WERI-Rb-1 (cell line): Measurements from ENCODE around the gene SMIM23.

Source experiments
- DNase-seq: peaks from one replicate; pipeline ENCODE4 v3.0.0-alpha.2; 2020
- H3K27ac ChIP-seq: fragments of 250-450 bp; sonication (Bioruptor Pico); 2 replicates; pipeline ENCODE4 v1.5.1; 2020; ENCODE audit warnings: mild to moderate bottlenecking, moderate library complexity
- H3K27me3 ChIP-seq: fragments of 250-450 bp; sonication (Bioruptor Pico); 2 replicates; pipeline ENCODE4 v1.5.1; 2021; ENCODE audit warnings: mild to moderate bottlenecking, low read depth, moderate library complexity; ENCODE audit not compliant: insufficient read depth, severe bottlenecking
- H3K36me3 ChIP-seq: fragments of 250-450 bp; sonication (Bioruptor Pico); 2 replicates; pipeline ENCODE4 v1.5.1; 2020; ENCODE audit warnings: mild to moderate bottlenecking, moderate library complexity
- H3K4me3 ChIP-seq: 2 replicates; pipeline ENCODE4 v1.5.1; 2011; ENCODE audit warnings: low read depth, mild to moderate bottlenecking, control low read depth, low read length
- H3K9me3 ChIP-seq: fragments of 250-450 bp; sonication (Bioruptor Pico); 2 replicates; pipeline ENCODE4 v1.5.1; 2021; ENCODE audit warnings: mild to moderate bottlenecking, moderate library complexity; ENCODE audit not compliant: severe bottlenecking
- TF ChIP-seq, protein P1 (sequence below): IDR thresholded peaks from 2 replicates; pipeline ENCODE4 v1.5.1; 2011; ENCODE audit warnings: low read depth, mild to moderate bottlenecking, control low read depth, inconsistent platforms, low read length

The SMIM23 gene

DNA sequence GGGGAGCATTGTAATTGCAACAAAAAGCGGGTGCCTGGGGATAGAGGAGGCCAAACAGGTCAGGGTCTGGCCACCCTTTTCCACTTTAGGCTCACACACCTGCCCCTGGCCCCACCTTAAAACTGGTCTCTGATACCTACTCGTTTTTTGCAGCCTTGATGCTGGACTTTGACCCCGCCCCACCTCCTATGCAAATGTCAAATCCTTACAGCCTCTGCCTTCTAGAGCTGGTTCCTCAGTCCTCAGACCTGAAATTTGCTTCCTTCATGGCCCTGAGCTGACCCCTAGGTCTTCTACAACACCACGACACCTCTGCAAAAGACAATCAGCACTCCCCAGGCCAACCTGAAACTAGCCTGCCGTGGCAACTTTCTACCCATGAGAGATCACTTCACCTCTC lies 37.7 kb downstream of the SMIM23 start:
- Histone ChIP-seq H3K27me3 (peaks cover 54% of the 10 kb centered on the region), H3K4me3 (no peak overlapping the region), H3K27ac (no peak overlapping the region), H3K9me3 (no peaks in the 10 kb centered on the region), H3K36me3 (no peaks in the 10 kb centered on the region)
- DNase-seq: no peak
- TF ChIP-seq, protein P1, sequence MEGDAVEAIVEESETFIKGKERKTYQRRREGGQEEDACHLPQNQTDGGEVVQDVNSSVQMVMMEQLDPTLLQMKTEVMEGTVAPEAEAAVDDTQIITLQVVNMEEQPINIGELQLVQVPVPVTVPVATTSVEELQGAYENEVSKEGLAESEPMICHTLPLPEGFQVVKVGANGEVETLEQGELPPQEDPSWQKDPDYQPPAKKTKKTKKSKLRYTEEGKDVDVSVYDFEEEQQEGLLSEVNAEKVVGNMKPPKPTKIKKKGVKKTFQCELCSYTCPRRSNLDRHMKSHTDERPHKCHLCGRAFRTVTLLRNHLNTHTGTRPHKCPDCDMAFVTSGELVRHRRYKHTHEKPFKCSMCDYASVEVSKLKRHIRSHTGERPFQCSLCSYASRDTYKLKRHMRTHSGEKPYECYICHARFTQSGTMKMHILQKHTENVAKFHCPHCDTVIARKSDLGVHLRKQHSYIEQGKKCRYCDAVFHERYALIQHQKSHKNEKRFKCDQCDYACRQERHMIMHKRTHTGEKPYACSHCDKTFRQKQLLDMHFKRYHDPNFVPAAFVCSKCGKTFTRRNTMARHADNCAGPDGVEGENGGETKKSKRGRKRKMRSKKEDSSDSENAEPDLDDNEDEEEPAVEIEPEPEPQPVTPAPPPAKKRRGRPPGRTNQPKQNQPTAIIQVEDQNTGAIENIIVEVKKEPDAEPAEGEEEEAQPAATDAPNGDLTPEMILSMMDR: no peak

DNA sequence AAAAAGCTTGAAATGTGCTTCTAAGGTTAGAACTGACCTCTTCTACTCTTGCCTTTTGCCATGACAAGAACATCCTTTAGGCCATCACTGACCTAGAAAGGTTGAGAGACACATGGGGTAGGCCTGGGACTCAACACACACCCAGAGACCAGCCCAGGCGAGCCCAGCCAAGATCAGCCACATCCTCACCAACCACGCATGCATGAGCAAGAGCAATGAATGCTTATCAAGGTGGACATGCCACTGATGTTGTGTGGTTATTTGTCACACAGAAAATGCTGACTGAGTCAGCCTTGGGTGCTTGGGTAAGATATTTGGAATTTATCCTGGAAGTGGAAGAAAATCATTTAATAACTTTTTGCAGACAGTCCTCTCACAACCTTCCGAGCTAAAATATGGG lies 39.4 kb downstream of the SMIM23 start:
- H3K4me3 ChIP-seq: no peak overlapping the region
- no peaks in the 10 kb centered on the region for H3K36me3 ChIP-seq

DNA sequence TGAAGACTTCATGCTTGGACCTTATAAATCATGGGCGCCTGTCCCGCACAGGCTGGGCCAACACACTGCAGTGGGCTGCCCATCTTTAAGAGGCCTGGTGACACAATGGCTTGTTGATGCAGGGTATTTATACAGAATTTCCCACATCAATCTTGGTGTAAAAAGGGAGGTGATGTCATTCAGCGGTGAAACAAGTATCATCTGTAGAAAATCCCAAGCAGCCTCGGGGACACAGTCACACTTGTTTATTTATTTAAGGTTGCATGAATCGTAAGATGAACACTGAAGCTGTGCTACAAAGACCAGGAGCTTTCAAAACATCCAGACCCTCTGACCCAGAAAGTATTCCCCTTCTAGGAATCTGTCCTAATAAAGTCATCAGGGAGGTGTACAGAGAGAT lies 40.5 kb downstream of the SMIM23 start:
- TF ChIP-seq, protein P1: no peak
- Histone ChIP-seq H3K9me3 (no peaks in the 10 kb centered on the region), H3K36me3 (no peaks in the 10 kb centered on the region), H3K4me3 (no peak overlapping the region), H3K27me3 (peaks cover 27% of the 10 kb centered on the region), H3K27ac (no peak overlapping the region)
- no peak for DNase-seq

More for the DNA sequence above, 39.4 kb downstream of the SMIM23 start:
- Histone ChIP-seq H3K9me3 (no peaks in the 10 kb centered on the region), H3K27ac (no peak overlapping the region), H3K27me3 (peaks cover 38% of the 10 kb centered on the region)
- no peak for DNase-seq
- TF ChIP-seq, protein P1: no peak

DNA sequence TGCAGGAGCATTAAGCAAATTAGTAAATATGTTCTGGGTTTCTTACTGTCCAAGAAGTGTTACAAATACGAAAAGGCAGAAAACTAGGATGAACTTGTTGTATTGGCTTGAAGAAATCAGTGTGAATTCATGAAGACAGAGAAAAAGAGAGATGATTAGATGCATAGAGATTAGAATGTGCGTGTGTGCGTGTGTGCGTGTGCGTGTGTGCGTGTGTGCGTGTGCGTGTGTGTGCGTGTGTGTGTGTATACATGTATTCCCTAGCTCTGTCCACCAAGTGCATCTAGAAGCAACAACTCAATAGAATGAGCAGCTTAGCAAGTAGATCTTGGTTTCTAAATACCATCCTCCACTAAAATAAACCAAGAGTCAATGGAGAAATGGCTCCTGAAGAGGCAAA lies 41.5 kb downstream of the SMIM23 start:
- Histone ChIP-seq H3K36me3 (no peaks in the 10 kb centered on the region), H3K27me3 (peaks cover 17% of the 10 kb centered on the region), H3K27ac (no peak overlapping the region), H3K4me3 (no peak overlapping the region), H3K9me3 (no peaks in the 10 kb centered on the region)
- TF ChIP-seq, protein P1: no peak
- DNase-seq: no peak

DNA sequence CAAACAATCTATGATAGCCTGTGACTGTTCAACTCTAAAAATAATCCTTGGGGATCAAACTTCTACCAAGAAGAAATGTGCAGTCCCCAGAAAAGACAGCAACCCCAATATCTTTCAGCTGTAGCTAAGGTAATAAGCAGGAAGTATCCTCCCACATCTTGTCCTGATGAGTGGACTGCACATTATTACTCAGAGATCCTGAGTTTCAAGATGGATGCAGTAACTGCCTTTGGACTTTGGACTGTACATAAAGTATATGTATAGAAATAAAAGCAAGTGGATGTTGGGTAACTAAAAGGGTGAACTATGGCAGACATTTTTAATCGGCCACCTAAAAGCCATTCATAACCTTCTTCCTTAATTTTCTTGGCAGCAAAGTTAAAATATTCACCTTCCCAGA lies 45.1 kb downstream of the SMIM23 start:
- DNase-seq: no peak
- Histone ChIP-seq H3K9me3 (no peaks in the 10 kb centered on the region), H3K27ac (no peak overlapping the region), H3K36me3 (no peaks in the 10 kb centered on the region), H3K27me3 (peaks cover 8% of the 10 kb centered on the region), H3K4me3 (no peak overlapping the region)
- TF ChIP-seq, protein P1: no peak

DNA sequence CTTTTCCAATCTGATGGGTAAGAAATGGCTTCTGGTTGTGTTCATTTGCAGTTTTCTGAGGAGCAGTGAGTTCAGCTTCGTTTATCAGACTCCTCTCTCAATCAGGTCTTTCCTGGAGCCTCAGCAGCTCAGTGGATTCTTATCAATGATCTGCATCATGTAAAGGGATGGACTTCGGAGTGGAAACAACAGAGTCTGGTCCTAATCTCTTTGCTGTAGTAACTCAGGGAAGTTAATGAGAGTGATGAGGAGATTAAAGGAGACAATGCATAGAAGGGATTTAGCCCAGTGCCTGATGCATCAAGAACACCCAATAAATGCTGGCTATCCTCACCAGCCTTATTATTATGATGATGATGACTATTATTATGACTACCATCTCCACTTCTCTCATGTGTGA lies 47.2 kb downstream of the SMIM23 start:
- Histone ChIP-seq H3K9me3 (no peaks in the 10 kb centered on the region), H3K27ac (no peak overlapping the region), H3K4me3 (no peak overlapping the region), H3K36me3 (no peaks in the 10 kb centered on the region), H3K27me3 (no peaks in the 10 kb centered on the region)
- no peak for DNase-seq
- TF ChIP-seq, protein P1: no peak
